NCI-H510A treated with DMSO at 0.1 percent for 48 hours (cell line): ENCODE data around the gene GPR148.
A peak's percentile ranks its signal among the peaks of the same experiment; 100 is the strongest.
"Not testable (repeated sequence)": the region's sequence is repeated elsewhere in the genome, so short reads cannot be mapped to it uniquely, and the experiment has no call there.

ENCODE experiments used
- DNase-seq: peaks from one replicate; lab custom pipeline; 2025; lab: John Stamatoyannopoulos, UW

Gene GPR148, protein sequence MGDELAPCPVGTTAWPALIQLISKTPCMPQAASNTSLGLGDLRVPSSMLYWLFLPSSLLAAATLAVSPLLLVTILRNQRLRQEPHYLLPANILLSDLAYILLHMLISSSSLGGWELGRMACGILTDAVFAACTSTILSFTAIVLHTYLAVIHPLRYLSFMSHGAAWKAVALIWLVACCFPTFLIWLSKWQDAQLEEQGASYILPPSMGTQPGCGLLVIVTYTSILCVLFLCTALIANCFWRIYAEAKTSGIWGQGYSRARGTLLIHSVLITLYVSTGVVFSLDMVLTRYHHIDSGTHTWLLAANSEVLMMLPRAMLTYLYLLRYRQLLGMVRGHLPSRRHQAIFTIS

DNA sequence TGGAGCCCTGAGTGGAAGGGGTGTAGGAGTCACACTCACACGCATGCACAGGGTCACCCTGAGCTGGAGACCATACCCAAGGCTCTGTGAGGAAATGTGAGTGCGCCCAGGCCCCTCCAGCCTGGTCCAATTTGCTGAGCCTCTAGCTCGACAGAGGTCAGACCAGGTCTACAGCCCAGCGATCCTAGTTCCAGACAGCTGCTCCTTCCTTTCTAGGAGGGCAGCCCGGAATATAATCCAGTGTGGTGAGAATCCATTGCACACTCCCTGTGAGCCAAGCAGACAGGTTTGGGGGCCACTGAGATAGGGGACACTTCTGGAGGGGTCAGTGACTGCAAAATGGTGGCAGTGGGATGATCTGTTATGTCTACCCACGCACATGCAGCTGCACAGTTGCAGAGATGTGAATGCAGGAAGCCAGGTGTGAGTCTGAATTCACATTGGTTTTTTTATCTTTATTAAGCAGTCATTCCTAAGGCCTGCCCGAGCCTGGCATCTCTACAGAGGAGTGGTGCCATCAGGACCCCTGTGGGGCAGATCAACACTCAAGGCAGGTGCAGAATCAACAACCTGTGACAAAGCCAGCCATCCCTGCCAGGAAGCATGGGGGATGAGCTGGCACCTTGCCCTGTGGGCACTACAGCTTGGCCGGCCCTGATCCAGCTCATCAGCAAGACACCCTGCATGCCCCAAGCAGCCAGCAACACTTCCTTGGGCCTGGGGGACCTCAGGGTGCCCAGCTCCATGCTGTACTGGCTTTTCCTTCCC lies at the start of gene GPR148:
Gene GPR148 (plus strand): TSS at position 522 of the 768 bp plus-strand sequence. CDS start 82 bp downstream, at position 604.
- DNase-seq = peak; percentile 94

DNA sequence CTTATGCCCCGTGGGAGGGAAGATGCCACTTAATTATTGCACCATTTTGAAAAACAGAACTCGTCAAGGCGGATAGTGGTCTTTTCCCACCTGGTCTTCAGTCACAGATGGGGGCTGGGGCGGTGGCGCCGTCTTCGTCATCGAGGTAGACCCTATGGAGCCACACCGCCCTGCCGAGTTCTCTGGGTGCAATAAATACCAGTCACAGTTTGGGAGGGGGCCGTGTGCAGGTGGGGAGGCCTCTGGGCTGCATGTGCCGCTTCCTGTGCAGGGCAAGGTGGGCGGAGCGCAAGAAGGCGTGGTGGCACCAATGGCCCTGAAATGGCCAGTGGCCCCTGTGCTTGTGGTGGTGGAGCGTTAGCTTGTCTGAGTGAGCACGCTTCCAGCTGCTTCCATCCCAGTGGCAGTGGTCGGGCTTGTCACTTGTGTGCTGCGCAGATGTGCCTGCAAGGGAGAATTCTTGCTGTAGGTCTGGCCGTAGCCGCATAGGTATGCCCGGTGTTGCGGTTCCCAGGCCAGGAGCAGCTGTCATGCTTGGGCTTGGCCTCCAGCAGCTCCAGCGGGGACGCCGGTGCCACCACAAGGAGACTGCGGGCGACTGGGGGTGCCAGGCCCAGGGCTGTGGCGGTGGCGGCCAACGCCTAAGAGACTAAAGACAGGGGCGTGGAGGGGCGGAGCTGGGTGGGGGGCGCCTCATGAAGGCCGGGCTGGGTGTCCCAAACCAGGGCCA lies 36.7 kb upstream of the GPR148 start:
- DNase-seq = not testable (repeated sequence)

DNA sequence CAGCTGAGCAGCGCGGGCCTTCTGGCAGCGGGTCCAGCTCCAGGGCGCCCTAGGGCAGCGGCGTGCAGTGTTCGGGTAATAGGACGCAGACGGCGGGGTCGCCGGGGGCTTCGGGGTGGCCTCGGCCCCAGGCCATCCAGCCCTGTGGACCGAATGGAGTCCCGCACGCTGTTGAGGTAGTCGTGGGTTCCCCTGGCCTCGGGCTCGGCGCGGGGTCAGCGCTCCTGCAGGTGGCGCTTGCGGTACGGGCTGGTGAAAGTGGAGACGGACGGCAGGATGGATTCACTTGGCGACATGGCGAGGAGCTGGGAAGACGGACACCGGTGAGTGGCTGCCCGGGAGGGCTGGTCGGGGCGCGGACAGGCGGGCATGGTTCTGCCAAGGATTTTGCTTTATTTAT lies 35.4 kb upstream of the GPR148 start:
- not testable (repeated sequence) for DNase-seq

DNA sequence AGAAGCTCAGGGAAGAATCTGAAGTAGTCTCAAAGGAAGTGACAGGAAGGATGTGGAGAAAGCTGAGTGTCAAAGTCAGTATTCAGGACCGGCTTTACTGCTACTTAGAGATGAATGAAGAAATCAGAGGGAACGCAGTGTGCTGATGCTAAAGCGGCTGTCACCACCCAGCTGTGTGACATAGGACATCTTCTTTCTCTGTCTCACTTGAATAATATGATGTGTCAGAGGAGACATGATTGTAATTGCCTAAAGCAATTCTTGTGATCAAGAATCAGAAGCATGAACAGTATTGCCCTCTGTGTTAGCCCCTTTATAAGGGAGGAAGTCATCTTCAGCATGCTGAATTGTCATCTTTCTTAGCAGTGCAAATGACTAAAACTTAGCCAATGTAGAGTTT lies 25.6 kb upstream of the GPR148 start:
- DNase-seq = not testable (repeated sequence)

- DNase-seq = not testable (repeated sequence)
Measured at GRCh38 chr2:130714795-130715194, 14.1 kb upstream of the GPR148 start.

- no peak for DNase-seq
Measured at GRCh38 chr2:130720036-130720435, 8.8 kb upstream of the GPR148 start.

DNA sequence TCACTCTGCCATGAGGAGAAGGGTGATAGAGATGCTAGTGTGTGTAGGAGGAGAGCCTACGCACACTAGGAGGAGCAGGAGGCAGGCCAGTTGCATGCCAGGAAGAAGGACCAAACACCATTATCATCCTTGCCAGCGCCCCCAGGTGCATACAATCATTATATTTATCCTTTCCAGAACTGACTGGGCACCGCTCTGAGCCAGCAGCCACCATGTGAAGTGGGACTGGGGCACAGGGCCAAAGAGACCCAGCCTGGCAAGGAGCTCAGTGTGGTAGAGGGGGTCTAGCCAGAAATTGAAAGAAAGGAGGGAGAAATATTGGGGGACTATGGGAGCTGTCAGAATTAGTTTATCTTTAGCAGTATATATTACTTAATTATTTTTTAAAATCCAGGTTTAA lies 8.3 kb upstream of the GPR148 start:
- no peak for DNase-seq

GRCh38 chr2:130724455-130724854 lies 4.4 kb upstream of the GPR148 start:
- no peak for DNase-seq

GRCh38 chr2:130726614-130727180 lies 2.2 kb upstream of the GPR148 start:
- no peak for DNase-seq

DNA sequence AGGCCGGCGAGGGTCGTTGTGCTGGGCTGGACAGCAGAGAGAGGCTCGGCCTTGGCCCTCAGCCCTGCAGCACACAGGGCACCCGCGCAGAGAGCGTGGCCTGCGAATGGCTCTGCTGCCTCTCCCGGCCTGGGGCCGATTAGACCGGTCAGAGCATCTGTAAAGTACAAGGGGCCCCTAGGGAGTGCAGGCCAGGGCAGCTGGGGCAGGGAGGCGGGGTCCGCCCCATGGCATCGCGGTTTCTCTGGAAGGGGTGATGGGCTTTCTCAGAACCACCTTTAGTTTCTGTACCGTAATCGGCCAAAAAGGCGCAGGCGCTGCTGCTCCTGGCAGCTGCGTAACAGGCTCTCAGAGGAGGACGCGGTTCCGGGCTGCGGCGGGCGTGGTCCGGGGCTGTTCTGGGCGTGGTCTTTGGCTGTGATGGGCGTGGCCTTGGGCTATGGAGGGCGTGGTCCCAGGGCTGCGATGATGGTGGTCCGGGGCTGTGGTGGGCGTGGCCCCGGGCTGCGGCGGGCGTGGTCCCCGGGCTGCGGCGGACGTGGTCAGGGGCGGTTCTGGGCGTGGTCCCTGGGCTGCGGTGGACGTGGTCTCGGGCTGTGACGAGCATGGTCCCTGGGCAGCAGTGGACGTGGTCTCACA lies 1.5 kb upstream of the GPR148 start:
- DNase-seq = no peak

DNA sequence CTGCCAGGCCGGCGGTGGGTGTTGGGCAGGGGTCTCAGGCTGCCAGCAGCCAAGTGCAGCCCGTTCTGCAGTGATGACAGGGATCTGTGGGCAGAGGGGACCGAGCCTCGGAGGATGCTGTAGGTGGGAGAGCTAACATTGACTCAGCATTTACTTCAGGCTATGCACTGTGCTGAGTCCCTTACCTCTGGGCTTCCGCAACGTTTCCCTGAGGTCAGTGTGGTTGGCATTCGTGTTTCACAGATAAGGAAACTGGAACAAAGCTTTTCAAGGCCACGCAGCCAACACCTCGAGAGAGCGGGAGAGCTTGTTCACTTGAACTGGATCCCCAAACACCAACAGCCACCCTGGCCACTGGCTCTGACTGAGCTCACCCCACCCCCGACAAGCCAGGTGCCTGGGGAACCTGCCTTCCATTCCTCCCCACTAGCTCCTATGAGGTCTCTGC lies 839 bp upstream of the GPR148 start:
- peak; percentile 12 for DNase-seq

GRCh38 chr2:130729322-130730299 lies 741 bp downstream of the GPR148 start:
- peak; percentile 73 for DNase-seq

DNA sequence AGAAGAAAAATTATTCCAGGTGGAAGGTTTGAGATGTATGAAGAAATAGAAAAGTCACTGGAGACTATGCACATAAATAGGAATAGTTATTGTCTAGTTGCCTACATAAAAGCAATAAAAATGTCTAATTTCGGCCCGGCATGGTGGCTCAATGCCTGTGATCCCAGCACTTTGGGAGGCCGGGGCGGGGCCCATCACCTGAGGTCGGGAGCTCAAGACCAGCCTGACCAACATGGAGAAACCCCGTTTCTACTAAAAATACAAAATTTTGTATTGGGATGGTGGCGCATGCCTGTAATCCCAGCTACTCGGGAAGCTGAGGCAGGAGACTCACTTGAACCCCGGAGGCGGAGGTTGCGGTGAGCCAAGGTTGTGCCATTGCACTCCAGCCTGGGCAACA lies 3.4 kb downstream of the GPR148 start:
- DNase-seq = not testable (repeated sequence)

GRCh38 chr2:130735200-130735599 lies 6.3 kb downstream of the GPR148 start:
- no peak for DNase-seq

GRCh38 chr2:130736487-130736886 lies 7.6 kb downstream of the GPR148 start:
- DNase-seq = no peak

DNA sequence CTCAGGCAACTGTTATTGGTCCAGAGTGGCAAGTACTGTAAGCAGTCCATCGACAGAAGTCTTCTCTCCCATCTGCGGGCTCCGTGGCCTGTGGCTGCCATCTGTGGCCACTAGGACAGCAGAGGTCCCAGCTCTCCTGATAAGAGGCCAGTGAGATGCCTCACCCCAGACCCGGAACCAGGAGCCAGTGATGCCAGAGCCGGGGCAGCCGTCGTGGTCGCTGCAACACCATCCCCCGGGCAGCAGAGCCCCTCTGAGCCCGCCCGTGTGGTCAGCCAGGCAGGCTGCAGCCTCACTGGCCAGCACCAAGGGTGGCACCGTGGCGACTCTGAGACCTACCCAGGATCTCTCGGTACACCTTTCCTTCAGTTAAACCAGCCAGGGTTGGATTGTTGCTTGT lies 8.7 kb downstream of the GPR148 start:
- no peak for DNase-seq

DNA sequence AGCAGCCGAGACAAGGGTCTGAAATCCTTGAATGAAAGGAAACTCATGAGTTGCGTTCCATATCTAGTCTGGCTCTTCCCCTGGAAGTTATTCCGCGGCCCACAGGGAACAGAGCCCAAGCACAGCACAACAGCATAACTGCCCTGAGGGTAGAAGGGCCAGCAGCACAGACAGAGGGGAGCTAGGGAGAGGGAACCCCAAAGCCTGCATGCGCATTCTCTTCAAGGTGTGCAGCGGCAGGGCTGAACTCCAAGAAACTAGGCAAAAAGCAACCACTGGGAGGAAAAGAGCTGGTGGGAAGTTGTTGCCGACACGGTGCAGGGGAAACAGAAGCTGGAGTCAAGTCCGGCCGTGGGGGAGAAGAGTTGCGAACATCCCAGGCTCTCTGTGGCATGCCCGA lies 11.8 kb downstream of the GPR148 start:
- no peak for DNase-seq

DNA sequence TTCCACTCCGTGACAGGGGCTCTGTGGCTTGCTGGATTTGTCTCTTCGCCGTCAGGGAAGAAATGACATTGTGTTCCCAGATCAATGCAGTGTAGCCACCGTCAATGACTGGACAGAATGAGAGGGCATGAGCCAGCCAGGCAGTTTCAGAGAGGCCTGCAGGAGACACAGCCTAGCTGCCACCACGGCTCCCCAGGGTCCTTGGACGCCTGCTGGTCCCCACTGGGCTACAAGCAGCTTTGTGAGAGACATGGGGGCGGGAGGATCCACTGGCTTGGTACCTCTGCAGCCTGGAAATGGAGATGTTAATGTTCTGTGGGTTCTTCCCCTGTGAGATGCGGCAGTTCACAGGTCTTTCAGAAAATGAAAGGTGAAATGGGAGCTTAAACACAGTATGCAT lies 14.4 kb downstream of the GPR148 start:
- no peak for DNase-seq

GRCh38 chr2:130744287-130745117 lies 15.6 kb downstream of the GPR148 start:
- DNase-seq = peak; percentile 21

DNA sequence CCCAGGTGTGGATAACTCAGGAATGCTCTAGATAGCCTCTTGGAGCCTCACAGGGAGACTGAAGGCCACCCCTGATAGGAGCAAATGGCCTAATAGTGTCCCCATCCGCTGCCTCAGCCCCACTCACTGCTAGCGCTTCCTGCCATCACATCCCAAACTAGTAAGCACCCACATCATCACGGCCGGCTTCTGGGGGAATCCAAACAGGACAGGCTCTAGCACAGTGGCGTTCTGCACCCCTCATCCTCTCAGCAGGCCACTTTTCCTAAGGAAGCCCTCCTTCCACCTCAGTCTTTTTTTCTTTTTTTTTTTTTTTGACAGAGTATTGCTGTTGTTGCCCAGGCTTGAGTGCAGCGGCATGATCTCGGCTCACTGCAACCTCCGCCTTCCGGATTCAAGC lies 20.2 kb downstream of the GPR148 start:
- no peak for DNase-seq
